ENCODE data around the gene C7orf25.

DNA sequence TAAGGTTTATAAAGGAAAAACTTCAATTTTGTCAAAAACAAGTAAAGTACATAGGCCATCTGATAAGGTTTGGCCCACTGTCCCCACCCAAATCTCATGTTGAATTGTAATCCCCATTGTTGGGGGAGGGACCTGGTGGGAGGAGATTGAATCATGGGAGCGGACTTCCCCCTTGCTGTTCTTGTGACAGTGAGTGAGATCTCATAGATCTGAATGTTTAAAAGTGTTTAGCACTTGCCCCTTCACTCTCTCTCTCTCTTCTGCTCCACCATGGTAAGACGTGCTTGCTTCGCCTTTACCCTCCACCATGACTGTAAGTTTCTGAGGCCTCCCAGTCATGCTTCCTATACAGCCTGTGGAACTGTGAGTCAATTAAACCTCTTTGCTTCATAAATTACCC lies 38.5 kb upstream of the C7orf25 start:
- TF ChIP-seq POLR2A (IDR thresholded peaks at IDR 0.05) (no peak), CTCF (IDR thresholded peaks at IDR 0.05) (no peak)
